Measurements from ENCODE around the gene NUDT16L1. TPM values are rescaled to one million over a fixed set of nuclear protein-coding genes. Genes with fewer than 3 reads are reported as not detected.

The NUDT16L1 gene
- total and polyA plus RNA-seq, 9 of the 15 experiments (the other 6 are each of a cell fraction or from before 2014, with no cell fraction given): 1.4 to 37.6 (median 13.7) TPM

DNA sequence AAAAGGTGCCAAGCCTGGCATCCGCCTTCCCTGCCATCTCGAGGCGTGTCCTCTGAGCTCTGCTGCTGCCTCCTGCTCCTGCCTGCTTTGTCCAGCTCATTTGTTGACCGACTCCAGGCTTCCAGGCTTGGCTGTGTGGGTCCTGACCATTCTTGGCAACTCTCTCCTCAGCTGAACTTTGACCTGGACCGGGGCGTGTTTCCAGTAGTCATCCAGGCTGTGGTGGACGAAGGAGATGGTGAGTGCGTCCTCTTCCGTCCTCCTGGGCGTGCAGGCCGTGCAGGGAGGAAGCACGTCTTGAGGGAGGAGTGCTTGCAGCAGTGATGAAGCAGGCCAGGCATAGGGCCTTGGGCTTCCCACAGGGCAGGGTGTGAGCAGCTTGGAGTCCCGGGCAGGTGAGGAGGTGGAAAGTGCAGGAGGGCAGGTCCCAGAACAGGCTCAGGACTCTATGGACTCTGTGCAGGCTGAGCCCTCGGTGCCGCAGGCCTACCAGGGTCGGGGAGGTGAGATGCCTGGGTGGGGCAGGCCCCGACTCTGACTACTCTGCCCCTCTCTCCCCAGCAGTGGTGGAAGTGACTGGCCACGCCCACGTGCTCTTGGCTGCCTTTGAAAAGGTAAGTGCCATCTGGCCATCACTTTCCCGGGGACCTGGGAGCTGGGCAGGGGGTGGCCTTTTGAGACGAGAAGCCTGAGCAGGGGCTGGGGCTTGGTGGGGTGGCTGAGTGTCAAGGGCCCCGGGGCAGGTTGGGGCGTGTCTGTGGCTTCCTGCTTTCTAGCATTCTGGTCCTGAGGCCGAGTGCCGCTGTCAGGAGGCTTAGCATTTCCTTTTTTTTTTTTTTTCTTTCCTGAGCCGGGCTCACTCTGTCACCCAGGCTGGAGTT, 28.6 kb upstream of the NUDT16L1 start:
- Histone ChIP-seq H4K20me1 (replicated peaks; ENCODE audit: control insufficient read depth, insufficient read depth, low read length) (no peaks in the 10 kb centered on the region; the same call in 1 of the 2 replicates), H3K9me3 (replicated peaks; ENCODE audit: control insufficient read depth, insufficient read depth, low read depth, low read length) (no peaks in the 10 kb centered on the region), H3K79me2 (ENCODE audit: control insufficient read depth, insufficient read depth, low read length) (no peaks in the 10 kb centered on the region), H3K27me3 (ENCODE audit: control insufficient read depth in 2 of 2, insufficient read depth in 2 of 2, low read length in 2 of 2) (no peaks in the 10 kb centered on the region), H3K36me3 (ENCODE audit: control insufficient read depth, insufficient read depth, low read length) (peaks cover 60% of the 10 kb centered on the region), H3K4me3 (no peak overlapping the region), H3K4me2 (ENCODE audit: insufficient read depth, low read length) (no peak overlapping the region), H3K4me1 (replicated peaks in 1 of 2; ENCODE audit: control insufficient read depth in 2 of 2, insufficient read depth in 2 of 2, low read length in 2 of 2) (peaks cover 0 to 24% of the 10 kb centered on the region in 2 experiments; a peak in 2 of 5 replicates), H2AFZ (ENCODE audit: low read depth, low read length) (no peak overlapping the region), H3K9ac (ENCODE audit: insufficient read depth in 1 of 2, low read depth in 2 of 2, low read length in 2 of 2) (peak overlapping the region in 1 of 2 experiments; percentile 42; a peak in 1 of 4 replicates), H3K27ac (ENCODE audit: extremely low read depth, low read depth, low read length) (no peak overlapping the region), H3K9me1 (ENCODE audit: control insufficient read depth, insufficient read depth, low read length) (no peaks in the 10 kb centered on the region)
- ATAC-seq (no peak), DNase-seq (ENCODE audit: extremely low read depth in 1 of 4, low spot score in 3 of 4) (no peak), FAIRE-seq (no peak)
- ChIA-PET CTCF (ENCODE audit: low intra/inter-chr PET ratio) (no interaction called here), POLR2A (interaction anchor here (0.6 kb wide), 3 partner anchors 11 to 797 kb away, joined by 3 read pairs; no protein-coding TSS in a partner anchor)
- 82% methylated on average over 14 of the region's 26 CpGs for WGBS (ENCODE audit: insufficient coverage, low coverage, missing lambda C conversion rate)
- no peak for TF ChIP-seq YBX1 (IDR thresholded peaks at IDR 0.05)
- TF ChIP-seq HDAC8 (tag; IDR thresholded peaks at IDR 0.05): no peak
- TF ChIP-seq ZBTB2 (IDR thresholded peaks at IDR 0.05): no peak
- TF ChIP-seq ZNF764 (CRISPR knock-in tag; IDR thresholded peaks at IDR 0.05; ENCODE audit: low read depth): no peak
- no peak for TF ChIP-seq ZNF511 (CRISPR knock-in tag; IDR thresholded peaks at IDR 0.05)
- TF ChIP-seq TCF15 (CRISPR knock-in tag; IDR thresholded peaks at IDR 0.05): no peak
- no peak for TF ChIP-seq BMI1 (IDR thresholded peaks at IDR 0.05; ENCODE audit: low read length)
- no peak for TF ChIP-seq ZNF644 (tag; IDR thresholded peaks at IDR 0.05; ENCODE audit: low read depth)
- no peak for TF ChIP-seq ZBED1 (IDR thresholded peaks at IDR 0.05)
- TF ChIP-seq LARP7 (IDR thresholded peaks at IDR 0.05): no peak
- TF ChIP-seq PHF20 (IDR thresholded peaks at IDR 0.05; ENCODE audit: partially characterized antibody): no peak
- no peak for TF ChIP-seq DMBX1 (CRISPR knock-in tag; IDR thresholded peaks at IDR 0.05; ENCODE audit: borderline replicate concordance)
- no peak for TF ChIP-seq PHF8 (IDR thresholded peaks at IDR 0.05; ENCODE audit: borderline replicate concordance, low read length)
- TF ChIP-seq TAF1 (IDR thresholded peaks at IDR 0.05; ENCODE audit: control insufficient read depth, extremely low read depth, insufficient read depth, low read length, severe bottlenecking): no peak
- TF ChIP-seq ZNF589 (CRISPR knock-in tag; IDR thresholded peaks at IDR 0.05; ENCODE audit: low read depth): no peak
- intact Hi-C loops (cut with micrococcal nuclease) (no loop called here), in situ Hi-C loops (cut with MboI) (no loop called here)
- no TSS peak for BruUV-seq (replicated peaks)
